Ascending aorta (tissue), 2 donors: Measurements from ENCODE around the gene MAB21L2. TPM values are rescaled to one million over a fixed set of nuclear protein-coding genes. Genes with fewer than 3 reads are reported as not detected.

ENCODE experiments used
- DNase-seq, 2 donors: peaks; one replicate each; pipeline ENCODE4 v3.0.0-alpha.2; 2019; ENCODE audit warnings: low spot score in 2 of 2
- H3K27ac ChIP-seq, 2 donors: fragments of 200-600 bp; sonication (generic); one replicate each; pipeline ENCODE4 v1.5.1; 2016 to 2017; ENCODE audit warnings: mild to moderate bottlenecking in 1 of 2
- H3K27me3 ChIP-seq: fragments of 200-600 bp; sonication (generic); one replicate; pipeline ENCODE4 v1.5.1; 2017
- H3K36me3 ChIP-seq, 2 donors: fragments of 200-600 bp; sonication (generic); one replicate each; pipeline ENCODE4 v1.5.1; 2016
- H3K4me1 ChIP-seq, 2 donors: fragments of 200-600 bp; sonication (generic); one replicate each; pipeline ENCODE4 v1.5.1; 2016 to 2017; ENCODE audit warnings: mild to moderate bottlenecking in 1 of 2
- H3K4me3 ChIP-seq, 2 donors: fragments of 200-600 bp; sonication (generic); one replicate each; pipeline ENCODE4 v1.5.1; 2016 to 2017; ENCODE audit warnings: mild to moderate bottlenecking in 1 of 2
- H3K9me3 ChIP-seq, 2 donors: fragments of 200-600 bp; sonication (generic); one replicate each; pipeline ENCODE4 v1.5.1; 2016
- intact Hi-C: fragments of 100-400 bp; cut with DNase I; formaldehyde crosslinking; loops from one replicate; pipeline ENCODE4 v1.15.1; 2023
- total RNA-seq: library from RNA; depleted of rRNA; stranded (reverse); fragments of >200 nt; gene quantifications from one replicate; pipeline ENCODE4 v1.1.0, GENCODE V29; 2016
- TF ChIP-seq, protein P1 (sequence below), 3 experiments: fragments of 200-600 bp in 2 of 3; fragments of 450-650 bp in 1 of 3; sonication (generic) in 2 of 3; IDR thresholded peaks; one replicate each; pipeline ENCODE4 v1.5.1; 2016 to 2019; ENCODE audit warnings: antibody characterized with exemption in 3 of 3, mild to moderate bottlenecking in 1 of 3, moderate library complexity in 1 of 3

MAB21L2 gene
- total RNA-seq, 1 donor from 2014 or later = not detected

GRCh38 chr4:150582873-150583286, 929 bp downstream of the MAB21L2 start:
- Histone ChIP-seq H3K4me3 (peak overlapping the region; percentile 18 to 51), H3K9me3 (no peaks in the 10 kb centered on the region), H3K4me1 (no peaks in the 10 kb centered on the region), H3K36me3 (no peaks in the 10 kb centered on the region), H3K27me3 (no peaks in the 10 kb centered on the region), H3K27ac (no peak overlapping the region)
- intact Hi-C loops = loop anchor here (5.0 kb wide), 1 partner anchor 286 kb away; no protein-coding TSS in a partner anchor
- TF ChIP-seq, protein P1, sequence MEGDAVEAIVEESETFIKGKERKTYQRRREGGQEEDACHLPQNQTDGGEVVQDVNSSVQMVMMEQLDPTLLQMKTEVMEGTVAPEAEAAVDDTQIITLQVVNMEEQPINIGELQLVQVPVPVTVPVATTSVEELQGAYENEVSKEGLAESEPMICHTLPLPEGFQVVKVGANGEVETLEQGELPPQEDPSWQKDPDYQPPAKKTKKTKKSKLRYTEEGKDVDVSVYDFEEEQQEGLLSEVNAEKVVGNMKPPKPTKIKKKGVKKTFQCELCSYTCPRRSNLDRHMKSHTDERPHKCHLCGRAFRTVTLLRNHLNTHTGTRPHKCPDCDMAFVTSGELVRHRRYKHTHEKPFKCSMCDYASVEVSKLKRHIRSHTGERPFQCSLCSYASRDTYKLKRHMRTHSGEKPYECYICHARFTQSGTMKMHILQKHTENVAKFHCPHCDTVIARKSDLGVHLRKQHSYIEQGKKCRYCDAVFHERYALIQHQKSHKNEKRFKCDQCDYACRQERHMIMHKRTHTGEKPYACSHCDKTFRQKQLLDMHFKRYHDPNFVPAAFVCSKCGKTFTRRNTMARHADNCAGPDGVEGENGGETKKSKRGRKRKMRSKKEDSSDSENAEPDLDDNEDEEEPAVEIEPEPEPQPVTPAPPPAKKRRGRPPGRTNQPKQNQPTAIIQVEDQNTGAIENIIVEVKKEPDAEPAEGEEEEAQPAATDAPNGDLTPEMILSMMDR (IDR thresholded peaks at IDR 0.05) = no peak
- no peak for DNase-seq

DNA sequence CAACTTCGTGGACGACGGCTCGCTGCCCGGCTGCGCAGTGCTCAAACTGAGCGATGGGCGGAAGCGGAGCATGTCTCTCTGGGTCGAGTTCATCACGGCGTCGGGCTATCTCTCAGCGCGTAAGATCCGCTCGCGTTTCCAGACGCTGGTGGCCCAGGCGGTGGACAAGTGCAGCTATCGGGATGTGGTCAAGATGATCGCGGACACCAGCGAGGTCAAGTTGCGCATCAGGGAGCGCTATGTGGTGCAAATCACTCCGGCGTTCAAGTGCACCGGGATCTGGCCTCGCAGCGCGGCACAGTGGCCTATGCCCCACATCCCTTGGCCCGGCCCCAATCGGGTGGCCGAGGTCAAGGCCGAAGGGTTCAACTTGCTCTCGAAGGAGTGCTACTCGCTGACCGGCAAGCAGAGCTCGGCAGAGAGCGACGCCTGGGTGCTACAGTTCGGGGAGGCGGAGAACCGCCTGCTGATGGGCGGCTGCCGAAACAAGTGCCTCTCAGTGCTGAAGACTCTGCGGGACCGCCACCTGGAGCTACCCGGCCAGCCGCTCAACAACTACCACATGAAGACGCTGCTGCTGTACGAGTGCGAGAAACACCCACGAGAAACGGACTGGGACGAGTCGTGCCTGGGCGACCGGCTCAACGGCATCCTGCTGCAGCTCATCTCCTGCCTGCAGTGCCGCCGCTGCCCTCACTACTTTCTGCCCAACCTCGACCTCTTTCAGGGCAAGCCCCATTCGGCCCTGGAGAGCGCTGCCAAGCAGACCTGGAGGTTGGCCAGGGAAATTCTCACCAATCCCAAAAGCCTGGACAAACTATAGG, 1.5 kb downstream of the MAB21L2 start:
- TF ChIP-seq, protein P1 (IDR thresholded peaks at IDR 0.05) = no peak
- intact Hi-C loops = loop anchor here (5.0 kb wide), 1 partner anchor 286 kb away; no protein-coding TSS in a partner anchor
- Histone ChIP-seq H3K27me3 (no peaks in the 10 kb centered on the region), H3K27ac (no peak overlapping the region), H3K9me3 (no peaks in the 10 kb centered on the region), H3K4me3 (peak overlapping the region; percentile 18 to 51), H3K4me1 (no peaks in the 10 kb centered on the region), H3K36me3 (no peaks in the 10 kb centered on the region)
- DNase-seq = no peak

GRCh38 chr4:150584111-150584915, 2.4 kb downstream of the MAB21L2 start:
- intact Hi-C loops = loop anchor here (5.0 kb wide), 1 partner anchor 287 kb away; no protein-coding TSS in a partner anchor
- no peak overlapping the region for H3K27ac ChIP-seq

GRCh38 chr4:150585611-150586010, 3.7 kb downstream of the MAB21L2 start:
- Histone ChIP-seq H3K27me3 (no peaks in the 10 kb centered on the region), H3K27ac (no peak overlapping the region), H3K4me1 (no peaks in the 10 kb centered on the region), H3K36me3 (peaks cover 3% of the 10 kb centered on the region in 2 donors), H3K4me3 (no peak overlapping the region), H3K9me3 (no peaks in the 10 kb centered on the region)
- DNase-seq = no peak
- intact Hi-C loops = no loop called here
- TF ChIP-seq, protein P1 (IDR thresholded peaks at IDR 0.05) = no peak

More at GRCh38 chr4:150584111-150584915, 2.4 kb downstream of the MAB21L2 start:
- no peaks in the 10 kb centered on the region for H3K9me3 ChIP-seq
- peaks cover 0 to 2% of the 10 kb centered on the region in 2 donors for H3K36me3 ChIP-seq
- TF ChIP-seq, protein P1 (IDR thresholded peaks at IDR 0.05) = no peak
- peak overlapping the region; percentile 18 to 51 for H3K4me3 ChIP-seq
- no peak for DNase-seq
- H3K27me3 ChIP-seq = no peaks in the 10 kb centered on the region
- no peaks in the 10 kb centered on the region for H3K4me1 ChIP-seq

- intact Hi-C loops = no loop called here
These were observed 4.3 kb downstream of the MAB21L2 start for GRCh38 chr4:150586162-150586810.

More at GRCh38 chr4:150586162-150586810, 4.3 kb downstream of the MAB21L2 start:
- H3K4me1 ChIP-seq = no peaks in the 10 kb centered on the region
- no peak for DNase-seq
- H3K4me3 ChIP-seq = no peak overlapping the region
- H3K27me3 ChIP-seq = no peaks in the 10 kb centered on the region
- peaks cover 3% of the 10 kb centered on the region in 2 donors for H3K36me3 ChIP-seq
- TF ChIP-seq, protein P1 (IDR thresholded peaks at IDR 0.05) = no peak
- H3K27ac ChIP-seq = no peak overlapping the region
- H3K9me3 ChIP-seq = no peaks in the 10 kb centered on the region
